HG03378 (cell line): ENCODE data around the gene EML4.
"Not testable (repeated sequence)": the region's sequence is repeated elsewhere in the genome, so short reads cannot be mapped to it uniquely, and the experiment has no call there.

Experiments used
- ATAC-seq: cut with Tn5 transposase; IDR thresholded peaks from one replicate; pipeline ENCODE4 v1.9.1; 2021; ENCODE audit warnings: mild to moderate bottlenecking, moderate library complexity; ENCODE audit not compliant: unreplicated experiment

Gene EML4

DNA sequence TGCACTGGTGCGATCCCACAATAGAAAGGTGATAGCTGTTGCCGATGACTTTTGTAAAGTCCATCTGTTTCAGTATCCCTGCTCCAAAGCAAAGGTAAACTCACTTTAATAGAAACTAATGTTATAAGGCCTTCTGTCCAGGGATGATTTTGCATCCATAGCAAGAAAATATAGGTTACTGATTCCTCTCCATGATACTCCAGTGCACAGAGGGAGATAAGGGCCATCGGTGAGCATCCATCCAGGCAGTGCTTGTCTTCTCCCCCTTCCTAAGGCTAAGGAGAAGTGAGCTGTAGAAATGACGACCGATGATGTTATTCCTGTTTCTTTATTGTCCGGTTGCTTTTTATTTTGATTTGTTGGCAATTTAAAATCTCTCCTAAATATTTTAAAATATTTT is 159.8 kb downstream of the EML4 start:
- no peak for ATAC-seq

DNA sequence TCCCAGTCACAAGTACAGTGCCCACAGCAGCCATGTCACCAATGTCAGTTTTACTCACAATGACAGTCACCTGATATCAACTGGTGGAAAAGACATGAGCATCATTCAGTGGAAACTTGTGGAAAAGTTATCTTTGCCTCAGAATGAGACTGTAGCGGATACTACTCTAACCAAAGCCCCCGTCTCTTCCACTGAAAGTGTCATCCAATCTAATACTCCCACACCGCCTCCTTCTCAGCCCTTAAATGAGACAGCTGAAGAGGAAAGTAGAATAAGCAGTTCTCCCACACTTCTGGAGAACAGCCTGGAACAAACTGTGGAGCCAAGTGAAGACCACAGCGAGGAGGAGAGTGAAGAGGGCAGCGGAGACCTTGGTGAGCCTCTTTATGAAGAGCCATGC is 160.6 kb downstream of the EML4 start:
- ATAC-seq, result no peak

GRCh38 chr2:42331569-42332284 is 162.6 kb downstream of the EML4 start:
- no peak for ATAC-seq

DNA sequence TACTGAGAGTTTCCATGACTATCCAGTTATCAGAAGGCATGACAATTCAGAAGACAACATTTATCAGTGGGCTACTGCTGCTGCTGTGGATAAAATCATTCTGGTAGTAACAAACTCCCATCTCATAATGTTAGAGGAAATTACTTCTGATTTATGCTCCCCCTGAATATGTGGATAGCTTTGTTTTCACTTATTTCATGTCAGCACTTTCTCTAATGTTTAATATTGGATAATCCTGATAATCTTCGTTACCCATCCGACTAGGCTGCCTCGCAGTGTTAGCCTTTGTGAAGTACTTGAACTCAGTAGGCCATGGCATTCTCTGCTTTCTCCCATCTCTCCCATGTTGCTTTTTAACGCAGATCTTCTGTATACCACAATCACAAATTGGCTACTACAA is 163.4 kb downstream of the EML4 start:
- ATAC-seq, result no peak

GRCh38 chr2:42333579-42333978 is 164.4 kb downstream of the EML4 start:
- ATAC-seq, result no peak

DNA sequence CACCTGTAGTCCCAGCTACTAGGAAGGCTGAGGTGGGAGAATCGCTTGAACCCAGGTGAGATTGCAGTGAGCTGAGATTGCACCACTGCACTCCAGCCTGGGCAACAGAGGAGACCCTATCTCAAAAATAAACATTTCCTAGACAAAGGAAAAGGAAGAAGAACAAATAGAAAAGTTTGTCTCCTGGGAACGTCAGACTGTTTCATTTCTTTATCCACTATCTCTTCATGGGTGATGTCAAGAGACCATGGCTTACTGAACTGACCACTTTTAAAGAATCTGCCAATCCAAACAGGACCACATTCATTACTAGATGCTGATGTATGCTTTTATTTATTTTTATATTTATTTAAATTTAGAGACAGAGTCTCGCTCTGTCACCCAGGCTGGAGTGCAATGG is 165.1 kb downstream of the EML4 start:
- no peak for ATAC-seq

DNA sequence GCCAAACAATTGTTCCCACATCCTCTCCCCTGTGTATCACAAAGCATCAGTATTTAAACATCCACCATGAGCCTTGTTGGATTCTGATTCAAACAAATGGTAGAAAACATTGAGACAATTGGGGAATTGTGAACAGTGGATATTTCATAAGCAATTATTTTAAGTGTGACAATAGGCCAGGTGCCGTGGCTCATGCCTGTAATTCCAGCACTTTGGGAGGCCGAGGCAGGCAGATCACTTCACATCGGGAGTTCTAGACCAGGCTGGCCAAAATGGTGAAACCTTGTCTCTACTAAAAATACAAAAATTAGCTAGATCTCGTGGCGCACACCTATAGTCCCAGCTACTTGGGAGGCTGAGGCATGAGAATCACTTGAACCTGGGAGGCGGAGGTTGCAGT is 165.7 kb downstream of the EML4 start:
- not testable (repeated sequence) for ATAC-seq

GRCh38 chr2:42335514-42336104 is 166.5 kb downstream of the EML4 start:
- no peak for ATAC-seq

- ATAC-seq, result no peak
These were observed 167.3 kb downstream of the EML4 start for GRCh38 chr2:42336361-42336965.

DNA sequence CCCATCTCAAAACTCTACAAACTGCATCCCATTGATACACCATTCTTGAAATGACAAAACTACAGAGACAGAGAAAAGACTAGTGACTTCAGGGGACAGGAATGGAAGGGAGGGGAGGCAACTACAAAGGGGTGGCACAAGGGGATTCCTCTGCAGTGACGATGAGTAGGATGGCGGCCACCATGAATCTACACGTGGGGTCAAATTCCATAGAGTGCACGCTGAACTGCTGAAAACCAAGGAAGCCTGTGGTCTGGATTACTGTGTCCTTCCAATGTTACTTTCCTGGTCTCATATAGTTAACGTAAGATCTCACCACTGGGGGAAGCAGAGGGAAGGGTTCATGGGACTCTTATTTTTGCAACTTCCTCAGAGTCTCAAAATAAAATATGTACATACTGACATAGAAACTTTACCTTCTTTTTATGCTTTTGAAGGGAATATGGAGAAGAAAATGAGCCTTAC is 168.2 kb downstream of the EML4 start:
- ATAC-seq, result no peak

GRCh38 chr2:42337846-42338566 is 168.9 kb downstream of the EML4 start:
- ATAC-seq, result no peak

- ATAC-seq, result no peak
These were observed 169.5 kb downstream of the EML4 start for GRCh38 chr2:42338567-42339190.

DNA sequence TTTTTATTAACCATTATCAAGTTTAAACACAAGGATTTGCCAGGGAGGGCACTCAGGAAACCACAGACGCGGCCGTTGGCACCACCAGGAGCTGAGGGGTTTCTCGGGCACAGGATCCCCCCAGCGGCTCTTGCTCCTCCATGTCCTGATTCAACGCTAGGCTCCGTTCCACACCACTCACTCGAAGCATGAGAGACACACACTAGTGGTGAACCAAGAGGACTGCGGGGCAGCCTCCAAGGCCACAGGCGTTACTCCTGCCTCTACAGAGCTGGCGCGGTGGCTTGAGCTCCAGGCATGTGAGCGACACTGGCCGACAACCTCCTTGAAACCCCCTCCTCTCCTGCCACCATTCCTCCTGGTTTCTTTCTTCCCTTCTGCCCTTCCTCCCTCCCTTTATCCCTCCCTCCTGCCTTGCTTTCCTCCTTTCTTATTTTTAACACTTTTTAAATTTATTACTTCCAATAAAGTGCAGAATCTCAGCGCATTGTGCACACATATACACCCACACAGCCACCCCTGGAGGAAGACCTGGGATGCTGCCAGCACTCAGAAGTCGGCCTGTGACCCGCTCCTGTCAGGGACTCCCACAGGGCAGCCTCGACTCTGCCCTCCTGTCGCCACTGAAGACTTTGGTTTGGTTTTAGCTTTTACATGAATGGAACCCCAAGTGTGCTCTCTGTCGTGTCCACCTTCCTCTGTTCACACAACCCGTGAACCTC is 170.2 kb downstream of the EML4 start:
- no peak for ATAC-seq

- no peak for ATAC-seq
These were observed 171.1 kb downstream of the EML4 start for GRCh38 chr2:42340045-42340937.

DNA sequence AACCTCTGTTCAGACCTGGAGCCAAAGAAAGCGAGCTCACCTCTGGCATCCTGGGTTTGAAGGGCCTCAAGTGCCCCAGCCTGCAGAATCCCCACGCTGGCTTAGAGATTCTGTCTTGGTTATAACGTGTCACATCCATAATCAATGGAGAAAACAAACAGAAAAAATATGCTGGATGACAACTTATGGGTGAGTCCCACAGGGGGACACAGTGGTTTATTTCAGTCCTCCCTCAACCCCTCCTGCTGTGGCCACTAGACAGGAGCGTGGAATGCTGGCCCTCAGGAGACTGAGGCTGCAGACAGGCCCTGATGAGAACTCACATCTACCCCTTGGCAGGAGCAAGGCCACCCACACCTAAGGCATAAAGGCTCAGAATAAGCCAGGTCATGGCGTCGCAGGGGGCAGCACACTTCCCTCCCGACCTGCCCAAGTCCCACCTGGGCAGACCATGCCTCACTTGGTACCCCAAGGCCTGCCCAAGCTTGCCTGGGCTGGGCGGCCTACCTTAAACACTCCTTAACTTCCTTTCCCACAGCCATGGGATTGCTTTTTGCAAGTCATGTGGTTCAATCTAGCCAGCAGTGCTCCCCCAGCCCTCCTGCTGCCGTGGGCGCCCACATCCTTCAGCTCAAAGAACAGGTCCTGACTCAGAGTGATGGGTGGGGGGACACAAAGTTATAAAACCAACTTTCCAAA is 171.9 kb downstream of the EML4 start:
- no peak for ATAC-seq

- ATAC-seq, result peak; percentile 64
These were observed 173.1 kb downstream of the EML4 start for GRCh38 chr2:42342061-42342794.

DNA sequence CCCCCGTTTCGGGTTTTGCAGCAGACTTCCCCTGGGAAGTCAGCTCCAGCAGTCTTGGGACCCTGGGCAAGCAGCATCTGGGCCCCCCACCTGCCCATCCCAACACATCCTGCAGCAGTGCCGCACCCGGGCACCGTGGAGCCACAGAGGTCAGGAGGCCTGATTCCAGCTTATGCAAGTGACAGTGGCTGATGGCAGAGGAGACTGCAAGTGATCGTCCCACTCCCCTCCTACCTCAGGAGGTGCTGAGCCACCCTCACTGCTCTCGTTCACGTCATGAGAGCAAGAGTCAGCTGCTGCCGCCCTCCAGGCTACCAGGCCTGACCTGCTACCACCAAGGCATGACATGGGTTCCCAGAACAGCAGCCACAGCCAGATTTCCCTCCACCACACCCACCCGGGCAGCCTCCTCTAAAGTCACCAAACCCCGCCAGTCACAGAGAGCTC is 173.7 kb downstream of the EML4 start:
- ATAC-seq, result no peak

GRCh38 chr2:42345986-42346385 is 176.8 kb downstream of the EML4 start:
- ATAC-seq, result no peak
